SIG-M5 (cell line): ENCODE results near the gene APRT.
A peak's percentile ranks its signal among the peaks of the same experiment; 100 is the strongest.

Experiments
- DNase-seq: peaks from one replicate; lab custom pipeline; 2025; lab: John Stamatoyannopoulos, UW

Gene APRT, protein sequence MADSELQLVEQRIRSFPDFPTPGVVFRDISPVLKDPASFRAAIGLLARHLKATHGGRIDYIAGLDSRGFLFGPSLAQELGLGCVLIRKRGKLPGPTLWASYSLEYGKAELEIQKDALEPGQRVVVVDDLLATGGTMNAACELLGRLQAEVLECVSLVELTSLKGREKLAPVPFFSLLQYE

DNA sequence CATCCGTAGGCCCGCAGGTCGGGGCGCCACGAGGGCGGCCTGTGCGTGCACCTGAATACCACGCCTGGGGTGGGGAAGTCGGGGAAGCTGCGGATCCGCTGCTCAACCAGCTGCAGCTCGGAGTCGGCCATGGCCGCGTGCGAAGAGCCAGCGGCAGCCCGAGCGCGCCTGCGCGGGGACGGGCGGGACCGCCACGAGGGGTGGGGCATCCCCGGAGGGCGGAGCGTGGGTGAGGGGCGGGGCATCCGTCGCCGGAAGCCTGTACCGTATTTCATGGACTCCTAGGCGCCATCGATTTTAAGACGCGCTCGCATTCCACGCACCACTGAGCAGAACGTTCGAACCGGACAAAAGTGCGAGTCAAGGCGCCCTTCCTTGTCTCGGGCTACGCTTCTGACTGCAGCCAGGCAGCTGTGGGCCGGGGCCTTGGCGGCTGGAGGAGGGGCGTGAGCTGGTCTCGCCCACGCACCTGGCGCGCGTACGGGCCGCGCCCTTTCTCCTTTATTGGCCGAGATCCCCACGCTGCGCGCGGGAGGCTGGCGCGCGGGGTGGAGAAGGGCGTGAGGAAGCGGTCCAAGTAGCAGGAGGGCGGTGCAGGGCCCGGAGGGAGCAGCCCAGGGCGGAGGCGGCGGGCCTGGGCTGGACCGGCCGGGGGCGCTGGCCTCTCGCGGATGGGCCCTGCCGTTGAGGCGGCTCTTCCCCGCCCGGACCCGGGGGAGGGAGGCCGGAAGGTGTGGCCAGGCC is at the start of gene APRT:
Gene APRT, minus strand, starts transcription at position 160 of the 744 bp plus-strand sequence. Its CDS starts 29 bp downstream, at position 131.
- DNase-seq = no peak

GRCh38 chr16:88861359-88861758 is 49.6 kb upstream of the APRT start:
- no peak for DNase-seq

GRCh38 chr16:88859381-88860091 is 47.8 kb upstream of the APRT start:
- DNase-seq = no peak

DNA sequence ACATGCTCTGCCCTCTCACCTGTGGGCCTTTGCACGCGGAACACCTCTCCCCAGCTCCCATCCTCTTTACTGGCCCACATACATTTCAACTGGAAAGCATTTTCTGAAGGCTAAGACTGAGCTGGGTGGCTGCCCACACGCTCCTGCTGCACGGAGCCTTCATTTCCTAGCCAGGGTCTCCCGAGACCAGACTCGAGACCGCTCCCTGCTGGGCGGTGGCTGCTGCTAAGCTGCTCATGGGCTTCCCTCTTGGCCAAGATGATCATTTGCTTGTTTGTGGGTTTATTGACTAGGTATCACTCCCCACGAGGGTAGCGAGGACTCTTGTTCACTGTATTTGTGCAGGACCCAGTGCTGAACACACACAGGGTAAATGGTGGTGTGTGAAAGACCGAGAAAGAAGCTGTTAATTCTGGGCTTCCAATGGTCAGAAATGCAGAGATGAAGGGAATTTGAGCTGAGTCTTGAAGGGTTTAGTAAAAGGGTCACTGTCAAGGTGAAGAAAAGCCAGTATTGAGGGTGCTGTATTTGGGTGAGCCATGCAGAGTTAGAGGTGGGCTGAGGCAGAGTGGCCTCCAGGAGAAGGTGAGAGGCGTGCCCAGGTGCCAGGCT is 46.1 kb upstream of the APRT start:
- DNase-seq = no peak

DNA sequence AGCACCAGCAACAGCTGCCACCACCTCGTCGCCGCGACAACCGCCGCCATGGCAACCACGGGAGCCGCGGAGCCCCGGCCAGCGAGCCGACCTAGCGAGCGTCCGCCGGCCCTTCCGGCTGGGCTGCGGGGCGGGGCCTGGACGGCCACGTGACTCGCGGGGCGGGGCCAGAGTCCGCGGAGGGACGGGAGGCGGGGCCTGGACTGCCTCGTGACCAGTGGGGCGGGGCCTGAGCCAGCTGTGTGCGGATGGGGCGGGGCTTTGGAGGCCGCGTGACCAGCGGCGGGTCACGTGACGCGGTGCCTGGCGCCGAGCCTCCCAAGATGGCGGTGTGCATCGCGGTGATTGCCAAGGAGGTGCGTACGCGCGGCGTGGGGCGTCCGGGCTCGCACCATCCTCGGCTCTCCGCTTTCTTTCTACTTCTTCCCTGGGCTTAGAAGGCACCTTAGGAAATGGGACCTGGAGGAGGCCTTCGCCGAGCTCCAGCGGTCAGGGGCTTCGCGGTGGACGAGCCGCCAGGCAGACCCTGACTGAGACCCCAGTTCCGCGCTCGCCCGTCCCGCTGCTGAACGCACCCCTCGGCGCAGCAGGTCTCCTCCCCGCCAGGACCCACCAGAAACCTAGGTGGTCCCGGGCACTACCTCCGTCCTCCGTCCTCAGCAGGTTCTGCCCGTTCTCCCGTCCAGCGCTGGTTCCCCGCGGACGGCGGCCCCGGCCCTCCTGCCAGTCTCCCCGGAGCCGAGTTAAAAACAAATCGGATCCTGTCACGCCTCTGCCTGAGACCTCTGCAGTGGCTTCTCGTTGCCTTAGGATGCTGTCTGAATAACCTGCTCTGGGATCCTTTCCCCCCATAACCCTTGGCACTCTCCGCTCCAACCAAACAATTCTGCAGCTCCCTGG is 45.4 kb upstream of the APRT start, which contains the start of the genes GALNS and TRAPPC2L:
Gene GALNS, minus strand, starts transcription at position 120 of the 900 bp plus-strand sequence. Its CDS starts 70 bp downstream, at position 50.
Gene TRAPPC2L, plus strand, starts transcription at position 300 of the 900 bp plus-strand sequence. Its CDS starts 24 bp downstream, at position 324.
- peak; percentile 9 for DNase-seq

- no peak for DNase-seq
Measured at GRCh38 chr16:88856122-88856827, 44.5 kb upstream of the APRT start.

DNA sequence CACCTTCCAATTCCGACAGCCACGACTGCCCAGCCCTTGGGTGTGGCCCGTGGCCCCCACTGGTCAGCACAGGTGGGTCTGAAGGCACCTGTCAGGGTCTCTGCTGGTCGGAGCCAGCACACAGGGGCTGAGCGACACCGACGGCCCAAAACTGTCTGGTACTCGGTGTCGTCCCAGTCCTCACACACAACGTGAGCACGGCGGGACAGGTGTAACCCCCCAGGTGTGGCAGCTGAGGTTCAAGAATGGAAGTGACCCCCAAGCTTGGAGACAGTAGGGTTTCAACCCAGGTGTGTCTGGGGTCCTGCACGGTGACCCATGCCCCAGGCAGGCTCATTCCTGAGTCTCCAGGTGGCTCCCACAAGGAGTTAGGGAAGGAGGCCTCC is 44.0 kb upstream of the APRT start:
- no peak for DNase-seq

- no peak for DNase-seq
Measured at GRCh38 chr16:88855176-88855575, 43.4 kb upstream of the APRT start.

- no peak for DNase-seq
Measured at GRCh38 chr16:88854306-88855111, 42.8 kb upstream of the APRT start.

GRCh38 chr16:88853325-88853941 is 41.7 kb upstream of the APRT start:
- no peak for DNase-seq

- no peak for DNase-seq
Measured at GRCh38 chr16:88851616-88852015, 39.9 kb upstream of the APRT start.

GRCh38 chr16:88850531-88851199 is 38.9 kb upstream of the APRT start:
- DNase-seq = no peak

DNA sequence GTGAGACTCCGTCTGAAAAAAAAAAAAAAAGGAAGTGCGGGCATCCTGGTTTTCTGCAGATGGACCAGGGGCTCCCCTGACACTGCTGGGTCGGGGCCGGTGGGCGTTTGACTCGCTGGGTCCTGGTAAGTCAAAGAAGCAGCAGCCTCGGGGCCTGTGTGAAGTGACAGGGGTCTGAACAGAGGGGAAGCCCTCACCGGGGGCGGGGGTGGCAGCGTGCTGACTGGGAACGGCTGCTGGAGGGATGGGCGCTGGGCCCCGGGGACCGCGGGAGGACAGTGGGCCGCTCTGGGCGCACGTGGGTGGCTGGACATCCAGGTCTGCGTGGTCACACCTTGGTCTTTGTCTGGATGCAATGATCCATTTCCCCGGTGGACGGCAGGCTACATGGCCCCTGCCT is 36.8 kb upstream of the APRT start:
- DNase-seq = no peak

DNA sequence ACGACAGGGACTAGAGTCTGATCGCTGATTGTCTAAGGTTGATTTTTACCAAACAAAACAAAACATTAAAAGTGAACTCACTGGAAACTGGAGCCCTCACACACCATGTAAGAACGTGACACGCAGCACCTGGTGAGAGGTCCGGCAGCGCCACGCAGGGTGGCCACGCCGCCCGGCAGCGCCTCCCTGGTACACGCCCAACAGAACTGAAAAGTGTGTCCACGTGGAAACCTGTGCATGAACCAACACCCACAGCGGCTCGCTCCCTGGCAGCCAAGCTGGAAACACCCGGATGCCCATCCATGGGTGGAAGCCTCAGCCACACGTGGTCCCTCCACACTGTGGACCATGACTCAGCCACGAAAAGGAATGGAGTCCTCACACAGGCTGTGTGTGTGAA is 35.9 kb upstream of the APRT start:
- DNase-seq = no peak

- DNase-seq = no peak
Measured at GRCh38 chr16:88846088-88846487, 34.4 kb upstream of the APRT start.

- DNase-seq = no peak
Measured at GRCh38 chr16:88844419-88845036, 32.8 kb upstream of the APRT start.

- no peak for DNase-seq
Measured at GRCh38 chr16:88843256-88843655, 31.5 kb upstream of the APRT start.

- DNase-seq = no peak
Measured at GRCh38 chr16:88842806-88843205, 31.1 kb upstream of the APRT start.
